Transverse colon (tissue), 3 donors: ENCODE measurements around the gene CMKLR1.

ENCODE experiments used
- POLR2A ChIP-seq: fragments of 450-650 bp; IDR thresholded peaks from one replicate; pipeline ENCODE4 v1.6.1; 2016; ENCODE audit warnings: antibody characterized with exemption, mild to moderate bottlenecking, moderate library complexity
- TF ChIP-seq, protein P1 (sequence below), 5 experiments: fragments of 200-600 bp in 3 of 5; fragments of 450-650 bp in 2 of 5; sonication (generic) in 3 of 5; IDR thresholded peaks; 1 replicate in 2 of 5; 2 replicates in 3 of 5; pipeline ENCODE4 v1.5.1; 2016 to 2017; ENCODE audit warnings: antibody characterized with exemption in 5 of 5, inconsistent platforms in 3 of 5, mild to moderate bottlenecking in 2 of 5, moderate library complexity in 1 of 5

- TF ChIP-seq POLR2A = no peak
- TF ChIP-seq, protein P1, sequence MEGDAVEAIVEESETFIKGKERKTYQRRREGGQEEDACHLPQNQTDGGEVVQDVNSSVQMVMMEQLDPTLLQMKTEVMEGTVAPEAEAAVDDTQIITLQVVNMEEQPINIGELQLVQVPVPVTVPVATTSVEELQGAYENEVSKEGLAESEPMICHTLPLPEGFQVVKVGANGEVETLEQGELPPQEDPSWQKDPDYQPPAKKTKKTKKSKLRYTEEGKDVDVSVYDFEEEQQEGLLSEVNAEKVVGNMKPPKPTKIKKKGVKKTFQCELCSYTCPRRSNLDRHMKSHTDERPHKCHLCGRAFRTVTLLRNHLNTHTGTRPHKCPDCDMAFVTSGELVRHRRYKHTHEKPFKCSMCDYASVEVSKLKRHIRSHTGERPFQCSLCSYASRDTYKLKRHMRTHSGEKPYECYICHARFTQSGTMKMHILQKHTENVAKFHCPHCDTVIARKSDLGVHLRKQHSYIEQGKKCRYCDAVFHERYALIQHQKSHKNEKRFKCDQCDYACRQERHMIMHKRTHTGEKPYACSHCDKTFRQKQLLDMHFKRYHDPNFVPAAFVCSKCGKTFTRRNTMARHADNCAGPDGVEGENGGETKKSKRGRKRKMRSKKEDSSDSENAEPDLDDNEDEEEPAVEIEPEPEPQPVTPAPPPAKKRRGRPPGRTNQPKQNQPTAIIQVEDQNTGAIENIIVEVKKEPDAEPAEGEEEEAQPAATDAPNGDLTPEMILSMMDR (IDR thresholded peaks at IDR 0.05) = no peak
Measured at GRCh38 chr12:108382437-108382801, 43.3 kb upstream of the CMKLR1 start.
